Breast epithelium (tissue), 3 donors: ENCODE data around the gene ADGRV1.

ENCODE experiments used
- POLR2A ChIP-seq: fragments of 450-650 bp; IDR thresholded peaks from one replicate; pipeline ENCODE4 v1.6.1; 2016; ENCODE audit warnings: antibody characterized with exemption, mild to moderate bottlenecking, moderate library complexity
- POLR2AphosphoS5 ChIP-seq, 3 donors: sonication (generic); formaldehyde crosslinking; IDR thresholded peaks; one replicate each; pipeline ENCODE4 v1.6.1; 2017; ENCODE audit warnings: antibody characterized with exemption in 3 of 3
- TF ChIP-seq, protein P1 (sequence below), 3 donors: fragments of 450-650 bp; IDR thresholded peaks; one replicate each; pipeline ENCODE4 v1.5.1; 2016 to 2017; ENCODE audit warnings: antibody characterized with exemption in 3 of 3, mild to moderate bottlenecking in 3 of 3, moderate library complexity in 3 of 3

DNA sequence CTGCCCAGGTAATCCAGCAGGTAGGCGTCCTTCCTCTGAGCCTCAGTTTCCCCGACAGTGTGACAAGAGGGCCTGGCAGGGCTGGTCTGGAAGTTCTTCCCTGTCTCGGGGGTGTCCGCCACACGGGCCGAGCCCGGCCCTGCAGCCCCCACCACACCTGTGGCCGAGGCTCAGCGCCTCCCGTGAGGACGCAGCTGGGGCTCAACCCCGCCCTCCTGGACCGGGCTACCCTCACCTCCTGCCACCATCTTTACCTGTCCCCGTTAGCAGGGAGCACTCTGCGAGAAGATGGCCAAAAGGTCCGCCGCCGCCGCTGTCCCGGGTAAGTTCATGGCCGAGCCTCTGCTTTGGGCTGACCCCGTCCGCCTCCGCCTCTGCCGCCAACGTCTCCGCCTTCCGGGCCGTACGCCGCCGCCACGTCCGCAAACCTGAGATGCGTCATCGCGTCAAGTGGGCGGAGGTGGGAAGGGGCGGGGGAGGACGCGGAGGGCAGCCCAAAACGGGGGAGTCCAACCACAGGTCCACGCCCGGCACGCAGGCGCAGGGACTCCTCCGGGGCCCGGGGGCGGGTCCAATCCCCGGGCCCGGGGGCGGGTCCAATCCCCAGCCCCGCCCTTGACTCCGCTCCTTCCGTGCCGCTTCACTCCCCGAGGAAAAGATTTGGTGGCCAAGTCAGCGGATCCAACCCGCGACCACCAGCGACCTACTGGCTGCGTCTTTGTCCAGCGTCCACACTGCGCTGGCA is 29.2 kb upstream of the ADGRV1 start, which contains the start of gene LYSMD3:
- TF ChIP-seq, protein P1, sequence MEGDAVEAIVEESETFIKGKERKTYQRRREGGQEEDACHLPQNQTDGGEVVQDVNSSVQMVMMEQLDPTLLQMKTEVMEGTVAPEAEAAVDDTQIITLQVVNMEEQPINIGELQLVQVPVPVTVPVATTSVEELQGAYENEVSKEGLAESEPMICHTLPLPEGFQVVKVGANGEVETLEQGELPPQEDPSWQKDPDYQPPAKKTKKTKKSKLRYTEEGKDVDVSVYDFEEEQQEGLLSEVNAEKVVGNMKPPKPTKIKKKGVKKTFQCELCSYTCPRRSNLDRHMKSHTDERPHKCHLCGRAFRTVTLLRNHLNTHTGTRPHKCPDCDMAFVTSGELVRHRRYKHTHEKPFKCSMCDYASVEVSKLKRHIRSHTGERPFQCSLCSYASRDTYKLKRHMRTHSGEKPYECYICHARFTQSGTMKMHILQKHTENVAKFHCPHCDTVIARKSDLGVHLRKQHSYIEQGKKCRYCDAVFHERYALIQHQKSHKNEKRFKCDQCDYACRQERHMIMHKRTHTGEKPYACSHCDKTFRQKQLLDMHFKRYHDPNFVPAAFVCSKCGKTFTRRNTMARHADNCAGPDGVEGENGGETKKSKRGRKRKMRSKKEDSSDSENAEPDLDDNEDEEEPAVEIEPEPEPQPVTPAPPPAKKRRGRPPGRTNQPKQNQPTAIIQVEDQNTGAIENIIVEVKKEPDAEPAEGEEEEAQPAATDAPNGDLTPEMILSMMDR (IDR thresholded peaks at IDR 0.05), result no peak
- TF ChIP-seq POLR2AphosphoS5 (IDR thresholded peaks at IDR 0.05), result peak; percentile 89 to 95 (median 92)
- peak; percentile 71 for TF ChIP-seq POLR2A
